C4-2B (cell line): ENCODE data around the gene CADM1.

Experiments used
- ZFX ChIP-seq: fragments of 450-650 bp; IDR thresholded peaks from 2 replicates; pipeline ENCODE4 v1.6.1; 2017
- TF ChIP-seq, protein P1 (sequence below): fragments of 450-650 bp; conservative IDR thresholded peaks from 2 replicates; pipeline ENCODE4 v1.5.1; 2017; ENCODE audit warnings: mild to moderate bottlenecking

DNA sequence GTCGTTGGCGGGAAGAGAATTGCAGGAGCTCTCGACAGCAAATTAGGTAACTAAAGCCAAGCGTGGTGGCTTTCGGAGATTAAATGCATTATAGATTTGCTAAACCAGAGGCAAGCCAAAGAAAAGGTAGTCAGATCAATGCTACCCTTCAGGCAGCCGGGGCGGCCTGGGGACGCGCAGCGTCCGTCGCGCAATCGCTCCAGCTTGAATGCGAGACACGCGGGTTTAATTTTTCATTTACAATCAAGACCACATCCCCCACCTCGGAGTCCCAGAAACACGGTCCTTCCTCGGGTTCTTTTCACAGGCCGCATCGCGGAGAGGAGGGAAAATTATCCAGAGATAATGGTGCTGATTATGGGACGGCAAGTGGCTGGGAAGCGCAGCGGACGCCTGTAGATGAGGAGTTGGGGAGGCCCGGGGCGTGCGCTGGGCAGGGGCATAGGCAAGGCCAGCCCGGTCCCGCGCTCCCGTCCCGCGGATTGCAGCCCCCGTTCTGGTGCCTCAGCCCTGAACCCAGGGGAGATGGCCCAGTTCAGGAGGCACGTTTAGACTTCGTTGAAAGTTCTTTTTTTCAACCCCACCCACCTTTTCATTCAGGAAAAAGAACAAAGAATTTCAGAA is 350.4 kb downstream of the CADM1 start:
- TF ChIP-seq, protein P1, sequence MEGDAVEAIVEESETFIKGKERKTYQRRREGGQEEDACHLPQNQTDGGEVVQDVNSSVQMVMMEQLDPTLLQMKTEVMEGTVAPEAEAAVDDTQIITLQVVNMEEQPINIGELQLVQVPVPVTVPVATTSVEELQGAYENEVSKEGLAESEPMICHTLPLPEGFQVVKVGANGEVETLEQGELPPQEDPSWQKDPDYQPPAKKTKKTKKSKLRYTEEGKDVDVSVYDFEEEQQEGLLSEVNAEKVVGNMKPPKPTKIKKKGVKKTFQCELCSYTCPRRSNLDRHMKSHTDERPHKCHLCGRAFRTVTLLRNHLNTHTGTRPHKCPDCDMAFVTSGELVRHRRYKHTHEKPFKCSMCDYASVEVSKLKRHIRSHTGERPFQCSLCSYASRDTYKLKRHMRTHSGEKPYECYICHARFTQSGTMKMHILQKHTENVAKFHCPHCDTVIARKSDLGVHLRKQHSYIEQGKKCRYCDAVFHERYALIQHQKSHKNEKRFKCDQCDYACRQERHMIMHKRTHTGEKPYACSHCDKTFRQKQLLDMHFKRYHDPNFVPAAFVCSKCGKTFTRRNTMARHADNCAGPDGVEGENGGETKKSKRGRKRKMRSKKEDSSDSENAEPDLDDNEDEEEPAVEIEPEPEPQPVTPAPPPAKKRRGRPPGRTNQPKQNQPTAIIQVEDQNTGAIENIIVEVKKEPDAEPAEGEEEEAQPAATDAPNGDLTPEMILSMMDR = no peak
- TF ChIP-seq ZFX = no peak
